Endometrial microvascular endothelial cells (primary cell): Measurements from ENCODE around the gene CNTNAP3. TPM values are rescaled to one million over a fixed set of nuclear protein-coding genes. Genes with fewer than 3 reads are reported as not detected.

Experiments
- total RNA-seq: library from RNA; depleted of rRNA; stranded (reverse); fragments of >200 nt; gene quantifications from one replicate; pipeline ENCODE4 v1.2.3, GENCODE V29; 2015; ENCODE audit errors: inconsistent ontology term

Gene CNTNAP3
- total RNA-seq, 1 donor from 2014 or later: 6.1 TPM

Other genes starting within 250 kb of the CNTNAP3 start
- not detected for gene SPATA31A1, start 67.5 kb upstream of the CNTNAP3 start, total RNA-seq